ENCODE data around the gene RWDD3.

GRCh38 chr1:95193591-95193990, 40.4 kb upstream of the RWDD3 start:
- TF ChIP-seq, protein P1, sequence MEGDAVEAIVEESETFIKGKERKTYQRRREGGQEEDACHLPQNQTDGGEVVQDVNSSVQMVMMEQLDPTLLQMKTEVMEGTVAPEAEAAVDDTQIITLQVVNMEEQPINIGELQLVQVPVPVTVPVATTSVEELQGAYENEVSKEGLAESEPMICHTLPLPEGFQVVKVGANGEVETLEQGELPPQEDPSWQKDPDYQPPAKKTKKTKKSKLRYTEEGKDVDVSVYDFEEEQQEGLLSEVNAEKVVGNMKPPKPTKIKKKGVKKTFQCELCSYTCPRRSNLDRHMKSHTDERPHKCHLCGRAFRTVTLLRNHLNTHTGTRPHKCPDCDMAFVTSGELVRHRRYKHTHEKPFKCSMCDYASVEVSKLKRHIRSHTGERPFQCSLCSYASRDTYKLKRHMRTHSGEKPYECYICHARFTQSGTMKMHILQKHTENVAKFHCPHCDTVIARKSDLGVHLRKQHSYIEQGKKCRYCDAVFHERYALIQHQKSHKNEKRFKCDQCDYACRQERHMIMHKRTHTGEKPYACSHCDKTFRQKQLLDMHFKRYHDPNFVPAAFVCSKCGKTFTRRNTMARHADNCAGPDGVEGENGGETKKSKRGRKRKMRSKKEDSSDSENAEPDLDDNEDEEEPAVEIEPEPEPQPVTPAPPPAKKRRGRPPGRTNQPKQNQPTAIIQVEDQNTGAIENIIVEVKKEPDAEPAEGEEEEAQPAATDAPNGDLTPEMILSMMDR (IDR thresholded peaks at IDR 0.05) = no peak
- TF ChIP-seq POLR2A (IDR thresholded peaks at IDR 0.05) = no peak

Data from uterus (tissue), 2 donors.